HepG2 (cell line): ENCODE results near the gene CACNG7. TPM values are rescaled to one million over a fixed set of nuclear protein-coding genes. Genes with fewer than 3 reads are reported as not detected.

Experiments used
- ARID2 ChIP-seq: sonication (generic); formaldehyde crosslinking; IDR thresholded peaks from 2 replicates; pipeline ENCODE4 v1.8.1; 2022; ENCODE audit warnings: mild to moderate bottlenecking, missing genetic modification reagents, borderline replicate concordance
- BORCS8-MEF2B ChIP-seq: sonication (generic); formaldehyde crosslinking; IDR thresholded peaks from 2 replicates; pipeline ENCODE4 v1.8.0; 2022; ENCODE audit warnings: mild to moderate bottlenecking, missing genetic modification reagents
- CCDC6 ChIP-seq: sonication (generic); formaldehyde crosslinking; IDR thresholded peaks from 2 replicates; pipeline ENCODE4 v1.8.1; 2022; ENCODE audit warnings: mild to moderate bottlenecking, missing genetic modification reagents, moderate library complexity
- FIP1L1 ChIP-seq: fragments of 200-400 bp; formaldehyde crosslinking; IDR thresholded peaks from 2 replicates; pipeline ENCODE4 v1.6.1; 2018; ENCODE audit warnings: low read depth, mild to moderate bottlenecking, low read length, moderate library complexity, borderline replicate concordance; ENCODE audit not compliant: insufficient read depth
- GATAD2A ChIP-seq: IDR thresholded peaks from 2 replicates; pipeline ENCODE4 v1.6.1; 2016
- HNF4A ChIP-seq: sonication (generic); formaldehyde crosslinking; IDR thresholded peaks from 2 replicates; pipeline ENCODE4 v1.4.0; 2020; ENCODE audit warnings: missing genetic modification reagents
- HOXA3 ChIP-seq: sonication (generic); formaldehyde crosslinking; IDR thresholded peaks from 2 replicates; pipeline ENCODE4 v1.5.0; 2020; ENCODE audit warnings: missing genetic modification reagents
- HOXD1 ChIP-seq: sonication (generic); formaldehyde crosslinking; IDR thresholded peaks from 2 replicates; pipeline ENCODE4 v1.5.0; 2020; ENCODE audit warnings: missing genetic modification reagents
- MEIS1 ChIP-seq: sonication (generic); formaldehyde crosslinking; IDR thresholded peaks from 2 replicates; pipeline ENCODE4 v1.9.0; 2021; ENCODE audit warnings: mild to moderate bottlenecking, missing genetic modification reagents, moderate library complexity, borderline replicate concordance
- NR2F6 ChIP-seq, 2 experiments: IDR thresholded peaks; 2 replicates each; pipeline ENCODE4 v1.6.1; 2016; ENCODE audit warnings: antibody characterized with exemption in 1 of 2, mild to moderate bottlenecking in 1 of 2
- PATZ1 ChIP-seq: sonication (generic); formaldehyde crosslinking; IDR thresholded peaks from 2 replicates; pipeline ENCODE4 v1.4.0; 2020; ENCODE audit warnings: missing genetic modification reagents
- RARA ChIP-seq: IDR thresholded peaks from 2 replicates; pipeline ENCODE4 v1.6.1; 2016; ENCODE audit warnings: missing genetic modification reagents, missing compliant biosample characterization
- RFX5 ChIP-seq: IDR thresholded peaks from 2 replicates; pipeline ENCODE4 v1.6.1; 2011; ENCODE audit warnings: low read depth, low read length, improper control_type of control experiment
- SALL2 ChIP-seq: sonication (generic); formaldehyde crosslinking; IDR thresholded peaks from 2 replicates; pipeline ENCODE4 v1.8.1; 2023; ENCODE audit warnings: mild to moderate bottlenecking, missing genetic modification reagents, inconsistent platforms
- TARDBP ChIP-seq: sonication (generic); formaldehyde crosslinking; IDR thresholded peaks from 2 replicates; pipeline ENCODE4 v1.8.0; 2022; ENCODE audit warnings: mild to moderate bottlenecking, missing genetic modification reagents
- TBX2 ChIP-seq: sonication (generic); formaldehyde crosslinking; IDR thresholded peaks from 2 replicates; pipeline ENCODE4 v1.5.0; 2020; ENCODE audit warnings: missing genetic modification reagents, mild to moderate bottlenecking, borderline replicate concordance
- ZFP90 ChIP-seq: sonication (generic); formaldehyde crosslinking; IDR thresholded peaks from 2 replicates; pipeline ENCODE4 v1.8.0; 2022; ENCODE audit warnings: missing genetic modification reagents, mild to moderate bottlenecking, inconsistent platforms, borderline replicate concordance
- ZFY ChIP-seq: sonication (generic); formaldehyde crosslinking; IDR thresholded peaks from 2 replicates; pipeline ENCODE4 v1.4.0; 2020; ENCODE audit warnings: missing genetic modification reagents
- ZNF256 ChIP-seq: sonication (generic); formaldehyde crosslinking; conservative IDR thresholded peaks from 2 replicates; pipeline ENCODE4 v1.4.0; 2020; ENCODE audit warnings: missing genetic modification reagents
- ZNF263 ChIP-seq: sonication (generic); formaldehyde crosslinking; IDR thresholded peaks from 2 replicates; pipeline ENCODE4 v1.4.0; 2020; ENCODE audit warnings: missing genetic modification reagents
- ZNF724P ChIP-seq: sonication (generic); formaldehyde crosslinking; IDR thresholded peaks from 2 replicates; pipeline ENCODE4 v1.8.0; 2022; ENCODE audit warnings: missing genetic modification reagents, borderline replicate concordance
- ZNF777 ChIP-seq: sonication (generic); formaldehyde crosslinking; IDR thresholded peaks from 2 replicates; pipeline ENCODE4 v1.4.0; 2020; ENCODE audit warnings: missing genetic modification reagents
- ZNF850 ChIP-seq: sonication (generic); formaldehyde crosslinking; conservative IDR thresholded peaks from 2 replicates; pipeline ENCODE4 v1.9.0; 2021; ENCODE audit warnings: mild to moderate bottlenecking, missing genetic modification reagents
- ZNF879 ChIP-seq: sonication (generic); formaldehyde crosslinking; IDR thresholded peaks from 2 replicates; pipeline ENCODE4 v1.8.1; 2023; ENCODE audit warnings: missing genetic modification reagents
- polyA plus RNA-seq, 8 experiments: library from polyadenylated mRNA; depleted of rRNA in 3 of 8; stranded (reverse) in 7 of 8; unstranded in 1 of 8; fragments of >200 nt; fragmentation: Illumina TruSeq in 4 of 8; extraction: Trizol in 4 of 8; gene quantifications; 2 replicates each; pipeline versions ENCODE4 v1.2.1 to v1.2.3, GENCODE V29; 2011 to 2016; ENCODE audit warnings: low read depth in 4 of 8, missing spikeins in 1 of 8, mixed read lengths in 1 of 8; ENCODE audit not compliant: insufficient read depth in 1 of 8
- total RNA-seq, 5 experiments: library from RNA; depleted of rRNA; stranded (reverse); fragments of >200 nt; fragmentation: Illumina TruSeq; extraction: Trizol; gene quantifications; 2 replicates each; pipeline ENCODE4 v1.2.3, GENCODE V29; 2016; ENCODE audit warnings: low read depth in 1 of 5
- TF ChIP-seq, protein P1 (sequence below): IDR thresholded peaks from 2 replicates; pipeline ENCODE4 v1.6.1; 2016; ENCODE audit warnings: missing compliant biosample characterization, missing genetic modification reagents, borderline replicate concordance
- TF ChIP-seq, protein P2 (sequence below): sonication (generic); formaldehyde crosslinking; IDR thresholded peaks from 2 replicates; pipeline ENCODE4 v1.4.0; 2020; ENCODE audit warnings: low read depth, mild to moderate bottlenecking, missing genetic modification reagents

Gene CACNG7
- total and polyA plus RNA-seq, 2 of the 13 experiments (the other 11 are each of a cell fraction or from before 2014, with no cell fraction given), result not detected

- TF ChIP-seq PATZ1 (CRISPR knock-in tag), result peak; percentile 83
- TF ChIP-seq ZNF850 (CRISPR knock-in tag), result no peak
- peak; percentile 49; the same call in 1 of the 2 replicates for TF ChIP-seq ZNF256 (CRISPR knock-in tag)
- TF ChIP-seq TARDBP (CRISPR knock-in tag), result peak; percentile 48; the same call in 1 of the 2 replicates
- TF ChIP-seq CCDC6 (CRISPR knock-in tag), result no peak
- TF ChIP-seq FIP1L1, result no peak
- TF ChIP-seq TBX2 (CRISPR knock-in tag), result peak; percentile 29; the same call in 1 of the 2 replicates
- peak; percentile 63; the same call in 1 of the 2 replicates for TF ChIP-seq BORCS8-MEF2B (CRISPR knock-in tag)
- TF ChIP-seq GATAD2A, result peak; percentile 48; the same call in 1 of the 2 replicates
- peak; percentile 44; the same call in 1 of the 2 replicates for TF ChIP-seq ZNF777
- TF ChIP-seq, protein P1, sequence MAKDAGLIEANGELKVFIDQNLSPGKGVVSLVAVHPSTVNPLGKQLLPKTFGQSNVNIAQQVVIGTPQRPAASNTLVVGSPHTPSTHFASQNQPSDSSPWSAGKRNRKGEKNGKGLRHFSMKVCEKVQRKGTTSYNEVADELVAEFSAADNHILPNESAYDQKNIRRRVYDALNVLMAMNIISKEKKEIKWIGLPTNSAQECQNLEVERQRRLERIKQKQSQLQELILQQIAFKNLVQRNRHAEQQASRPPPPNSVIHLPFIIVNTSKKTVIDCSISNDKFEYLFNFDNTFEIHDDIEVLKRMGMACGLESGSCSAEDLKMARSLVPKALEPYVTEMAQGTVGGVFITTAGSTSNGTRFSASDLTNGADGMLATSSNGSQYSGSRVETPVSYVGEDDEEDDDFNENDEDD (CRISPR knock-in tag), result peak; percentile 44; the same call in 1 of the 2 replicates
- TF ChIP-seq ZFY, result peak; percentile 63
- TF ChIP-seq HNF4A, result peak; percentile 17; the same call in 1 of the 2 replicates
- no peak for TF ChIP-seq SALL2 (CRISPR knock-in tag)
- no peak for TF ChIP-seq ZNF879
- peak; percentile 51; the same call in 1 of the 2 replicates for TF ChIP-seq HOXD1 (CRISPR knock-in tag)
- TF ChIP-seq ZFP90 (CRISPR knock-in tag), result peak; percentile 26; the same call in 1 of the 2 replicates
- TF ChIP-seq ZNF724P, result no peak
- peak; percentile 61; the same call in 1 of the 2 replicates for TF ChIP-seq MEIS1
- TF ChIP-seq RARA (CRISPR knock-in tag), result peak; percentile 92
- peak; percentile 80 for TF ChIP-seq ZNF263 (CRISPR knock-in tag)
- 0 out of 2 replicates have a peak, but pooled peaks have one; percentile 75 for TF ChIP-seq ARID2 (CRISPR knock-in tag)
- no peak; the same call in 1 of the 2 replicates for TF ChIP-seq NR2F6 (IDR thresholded peaks at IDR 0.05)
- TF ChIP-seq NR2F6 (CRISPR knock-in tag; IDR thresholded peaks at IDR 0.05), result peak; percentile 73
- TF ChIP-seq, protein P2, sequence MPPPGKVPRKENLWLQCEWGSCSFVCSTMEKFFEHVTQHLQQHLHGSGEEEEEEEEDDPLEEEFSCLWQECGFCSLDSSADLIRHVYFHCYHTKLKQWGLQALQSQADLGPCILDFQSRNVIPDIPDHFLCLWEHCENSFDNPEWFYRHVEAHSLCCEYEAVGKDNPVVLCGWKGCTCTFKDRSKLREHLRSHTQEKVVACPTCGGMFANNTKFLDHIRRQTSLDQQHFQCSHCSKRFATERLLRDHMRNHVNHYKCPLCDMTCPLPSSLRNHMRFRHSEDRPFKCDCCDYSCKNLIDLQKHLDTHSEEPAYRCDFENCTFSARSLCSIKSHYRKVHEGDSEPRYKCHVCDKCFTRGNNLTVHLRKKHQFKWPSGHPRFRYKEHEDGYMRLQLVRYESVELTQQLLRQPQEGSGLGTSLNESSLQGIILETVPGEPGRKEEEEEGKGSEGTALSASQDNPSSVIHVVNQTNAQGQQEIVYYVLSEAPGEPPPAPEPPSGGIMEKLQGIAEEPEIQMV (CRISPR knock-in tag), result no peak
- TF ChIP-seq HOXA3 (CRISPR knock-in tag), result peak; percentile 26; the same call in 1 of the 2 replicates
- TF ChIP-seq RFX5, result 0 out of 2 replicates have a peak, but pooled peaks have one; percentile 31
Measured at GRCh38 chr19:53868892-53869804, 39.9 kb upstream of the CACNG7 start (continued).
